ENCODE data around the gene PDCL3. TPM values are rescaled to one million over a fixed set of nuclear protein-coding genes. Genes with fewer than 3 reads are reported as not detected.

Gene PDCL3
- total and polyA plus RNA-seq, 7 experiments from 2014 or later = 16.6 to 63.4 (median 21.3) TPM

DNA sequence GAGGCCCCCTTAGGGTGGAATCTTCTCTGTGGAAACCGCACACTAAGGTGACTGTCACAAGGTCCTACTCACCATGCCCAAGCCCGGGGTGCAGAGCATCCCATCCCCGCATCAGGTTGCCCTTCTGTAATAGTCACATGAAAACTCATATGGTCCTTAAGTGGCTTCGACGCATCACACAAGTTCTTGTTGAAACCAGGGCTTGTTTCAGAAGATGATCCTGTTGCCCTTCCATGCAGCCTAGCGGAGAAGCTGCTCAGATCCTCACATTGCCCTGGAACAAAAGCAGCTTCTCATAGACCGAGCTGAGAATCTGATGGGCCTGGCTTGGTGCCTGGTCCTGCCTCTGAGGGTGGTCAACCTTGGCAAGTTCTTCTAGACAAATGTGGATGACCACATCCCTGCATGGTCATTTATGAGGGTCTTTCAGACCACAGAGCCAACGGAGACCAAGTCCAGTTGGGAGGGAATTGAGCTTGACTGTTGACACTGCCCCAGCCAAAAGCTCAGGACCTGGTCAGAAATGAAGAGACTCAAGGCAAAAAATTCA, 54.1 kb downstream of the PDCL3 start:
- no peaks in the 10 kb centered on the region for H3K27me3 ChIP-seq (ENCODE audit: control insufficient read depth in 2 of 2, insufficient read depth in 2 of 2, low read length in 2 of 2)
- H3K9me3 Mint-ChIP-seq = peaks cover 0 to 10% (median 3%) of the 10 kb centered on the region in 11 donors
- no peak for DNase-seq
- CTCF ChIA-PET = interaction anchor here (0.7 to 1.0 kb wide), 2 partner anchors 22 to 342 kb away, joined by 3 to 4 read pairs; no protein-coding TSS in a partner anchor
- H3K36me3 Mint-ChIP-seq = peaks cover 0 to 3% (median 0%) of the 10 kb centered on the region in 5 donors
- peak overlapping the region in 1 of 9 donors; percentile 19 for H3K27ac Mint-ChIP-seq
- no peaks in the 10 kb centered on the region for H3K36me3 ChIP-seq (ENCODE audit: control insufficient read depth in 2 of 3, insufficient read depth in 3 of 3, low read length in 3 of 3)
- POLR2A ChIA-PET = interaction anchor here (0.6 to 1.0 kb wide), 2 partner anchors 25 to 27 kb away, joined by 3 to 5 read pairs; no protein-coding TSS in a partner anchor
- H3K4me1 Mint-ChIP-seq = peaks cover 4 to 32% (median 15%) of the 10 kb centered on the region in 7 donors
- no peak overlapping the region for H3K27ac ChIP-seq (ENCODE audit: low read depth, low read length)
- H3K27me3 Mint-ChIP-seq = peaks cover 0 to 11% (median 0%) of the 10 kb centered on the region in 5 donors
- no peaks in the 10 kb centered on the region for H3K4me1 ChIP-seq (ENCODE audit: control insufficient read depth in 2 of 2, insufficient read depth in 2 of 2, low read length in 2 of 2)
- ATAC-seq = no peak
- no peak overlapping the region for H3K4me3 ChIP-seq (ENCODE audit: low read length)
- H3K4me3 Mint-ChIP-seq = no peak overlapping the region
- intact Hi-C loops (cut with micrococcal nuclease) = no loop called here
- H3K9me3 ChIP-seq (ENCODE audit: control insufficient read depth in 2 of 3, low read length in 3 of 3) = no peaks in the 10 kb centered on the region

DNA sequence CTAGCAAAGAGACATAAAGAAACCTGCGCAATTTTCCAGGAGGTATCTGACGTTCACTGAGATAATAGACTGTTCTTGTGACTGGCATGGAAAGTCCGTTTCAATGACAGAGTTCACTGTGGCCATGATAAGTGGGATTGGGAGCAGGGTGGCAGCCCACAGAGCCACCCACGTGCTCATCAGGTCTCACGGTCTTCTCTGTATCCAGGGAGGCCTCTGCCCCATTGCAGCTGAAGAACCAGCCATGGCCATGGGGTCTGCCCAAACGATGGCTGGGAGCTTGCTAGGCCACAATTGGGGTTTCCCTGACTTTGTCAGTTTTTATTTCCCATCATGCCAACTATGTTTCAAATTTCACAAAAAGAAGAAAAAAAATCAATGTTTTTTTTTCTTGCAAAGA, 57.2 kb downstream of the PDCL3 start:
- H3K36me3 ChIP-seq (ENCODE audit: control insufficient read depth in 2 of 3, insufficient read depth in 3 of 3, low read length in 3 of 3) = no peaks in the 10 kb centered on the region
- Mint-ChIP-seq H3K4me1 (peaks cover 3 to 32% (median 15%) of the 10 kb centered on the region in 7 donors), H3K4me3 (no peak overlapping the region), H3K27me3 (peaks cover 0 to 9% (median 0%) of the 10 kb centered on the region in 5 donors), H3K36me3 (peaks cover 0 to 4% (median 0%) of the 10 kb centered on the region in 5 donors), H3K27ac (no peak overlapping the region), H3K9me3 (peaks cover 0 to 10% (median 4%) of the 10 kb centered on the region in 11 donors)
- POLR2A ChIA-PET = no interaction called here
- ATAC-seq = no peak
- CTCF ChIA-PET = interaction anchor here (1.2 to 2.0 kb wide), 2 partner anchors 9 to 12 kb away, joined by 3 to 8 read pairs; no protein-coding TSS in a partner anchor
- DNase-seq = no peak
- no peak overlapping the region for H3K27ac ChIP-seq (ENCODE audit: low read depth, low read length)
- H3K4me1 ChIP-seq (ENCODE audit: control insufficient read depth in 2 of 2, insufficient read depth in 2 of 2, low read length in 2 of 2) = no peaks in the 10 kb centered on the region
- H3K27me3 ChIP-seq (ENCODE audit: control insufficient read depth in 2 of 2, insufficient read depth in 2 of 2, low read length in 2 of 2) = no peaks in the 10 kb centered on the region
- no peaks in the 10 kb centered on the region for H3K9me3 ChIP-seq (ENCODE audit: control insufficient read depth in 2 of 3, low read length in 3 of 3)
- intact Hi-C loops (cut with micrococcal nuclease) = no loop called here
- H3K4me3 ChIP-seq (ENCODE audit: low read length) = no peak overlapping the region

DNA sequence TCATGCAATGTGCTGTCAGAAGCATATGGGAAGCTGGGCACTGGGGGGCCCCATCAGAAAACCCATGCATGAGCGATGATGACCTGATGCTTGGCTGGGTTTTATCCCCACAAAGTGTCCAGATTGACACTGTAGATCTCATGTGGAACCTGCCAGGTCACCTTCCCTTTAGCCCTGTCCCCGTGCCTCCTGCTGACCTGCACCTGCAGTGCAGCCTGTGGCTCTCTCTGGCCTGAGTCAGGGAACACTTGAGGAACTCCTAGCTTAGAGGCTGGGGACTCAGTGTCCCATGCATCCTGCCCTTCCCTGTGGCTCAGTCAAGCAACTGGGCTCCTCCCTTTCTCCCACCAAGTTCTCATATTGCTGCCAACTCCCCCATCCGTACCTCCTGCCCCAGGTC, 57.7 kb downstream of the PDCL3 start:
- Histone ChIP-seq H3K4me1 (ENCODE audit: control insufficient read depth in 2 of 2, insufficient read depth in 2 of 2, low read length in 2 of 2) (no peaks in the 10 kb centered on the region), H3K4me3 (ENCODE audit: low read length) (no peak overlapping the region), H3K27ac (ENCODE audit: low read depth, low read length) (no peak overlapping the region), H3K36me3 (ENCODE audit: control insufficient read depth in 2 of 3, insufficient read depth in 3 of 3, low read length in 3 of 3) (no peaks in the 10 kb centered on the region), H3K27me3 (ENCODE audit: control insufficient read depth in 2 of 2, insufficient read depth in 2 of 2, low read length in 2 of 2) (no peaks in the 10 kb centered on the region), H3K9me3 (ENCODE audit: control insufficient read depth in 2 of 3, low read length in 3 of 3) (no peaks in the 10 kb centered on the region)
- Mint-ChIP-seq H3K36me3 (peaks cover 0 to 4% (median 0%) of the 10 kb centered on the region in 5 donors), H3K4me3 (no peak overlapping the region), H3K27ac (peak overlapping the region in 1 of 9 donors; percentile 61), H3K9me3 (peaks cover 0 to 10% (median 4%) of the 10 kb centered on the region in 11 donors), H3K4me1 (peaks cover 3 to 30% (median 15%) of the 10 kb centered on the region in 7 donors), H3K27me3 (peaks cover 0 to 9% (median 0%) of the 10 kb centered on the region in 5 donors)
- ChIA-PET POLR2A (no interaction called here), CTCF (interaction anchor here (0.6 to 2.0 kb wide), 4 partner anchors 10 to 383 kb away, joined by 3 to 8 read pairs (median 4); no protein-coding TSS in a partner anchor)
- DNase-seq (no peak), ATAC-seq (no peak)
- intact Hi-C loops (cut with micrococcal nuclease) = no loop called here

DNA sequence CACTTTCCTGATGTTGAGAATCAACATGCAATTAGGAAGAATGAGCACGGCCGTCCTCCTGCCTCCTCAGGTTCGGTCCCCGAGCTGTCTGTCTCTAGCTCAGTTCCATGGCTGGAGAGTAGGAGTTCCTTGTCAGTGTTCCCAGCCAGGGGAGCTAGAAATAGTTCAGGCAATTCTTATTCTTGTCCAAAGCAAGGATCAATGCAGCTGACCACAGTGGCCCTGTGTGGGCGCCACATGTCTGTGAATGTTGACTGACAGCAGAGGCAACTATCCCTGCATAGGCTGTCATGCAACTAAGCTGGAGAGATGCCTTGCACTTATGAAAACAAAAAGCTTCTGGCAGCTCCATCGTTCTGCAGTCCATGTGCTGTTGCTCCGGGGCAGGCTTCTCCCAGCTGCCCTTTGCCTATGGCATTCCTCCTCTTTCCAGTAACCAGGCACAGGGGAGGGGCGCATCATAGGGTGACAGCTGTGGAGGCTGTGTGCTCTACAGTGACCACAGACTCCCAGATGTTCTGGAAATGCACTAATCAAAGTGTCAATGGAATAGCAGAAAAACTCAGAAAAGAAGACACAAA, 58.7 kb downstream of the PDCL3 start:
- H3K4me1 Mint-ChIP-seq = peaks cover 3 to 26% (median 14%) of the 10 kb centered on the region in 7 donors
- ATAC-seq = no peak
- intact Hi-C loops (cut with micrococcal nuclease) = no loop called here
- H3K36me3 Mint-ChIP-seq = peaks cover 0 to 4% (median 0%) of the 10 kb centered on the region in 5 donors
- Histone ChIP-seq H3K27me3 (ENCODE audit: control insufficient read depth in 2 of 2, insufficient read depth in 2 of 2, low read length in 2 of 2) (no peaks in the 10 kb centered on the region), H3K27ac (ENCODE audit: low read depth, low read length) (no peak overlapping the region), H3K4me3 (ENCODE audit: low read length) (no peak overlapping the region), H3K9me3 (ENCODE audit: control insufficient read depth in 2 of 3, low read length in 3 of 3) (no peaks in the 10 kb centered on the region), H3K4me1 (ENCODE audit: control insufficient read depth in 2 of 2, insufficient read depth in 2 of 2, low read length in 2 of 2) (no peaks in the 10 kb centered on the region), H3K36me3 (ENCODE audit: control insufficient read depth in 2 of 3, insufficient read depth in 3 of 3, low read length in 3 of 3) (no peaks in the 10 kb centered on the region)
- no peak for DNase-seq
- peaks cover 0 to 14% (median 0%) of the 10 kb centered on the region in 5 donors for H3K27me3 Mint-ChIP-seq
- H3K27ac Mint-ChIP-seq = no peak overlapping the region
- no peak overlapping the region for H3K4me3 Mint-ChIP-seq
- ChIA-PET POLR2A (no interaction called here), CTCF (interaction anchor here (0.6 to 2.0 kb wide), 3 partner anchors 10 to 377 kb away, joined by 3 to 8 read pairs (median 3); no protein-coding TSS in a partner anchor)
- peaks cover 0 to 10% (median 4%) of the 10 kb centered on the region in 11 donors for H3K9me3 Mint-ChIP-seq

DNA sequence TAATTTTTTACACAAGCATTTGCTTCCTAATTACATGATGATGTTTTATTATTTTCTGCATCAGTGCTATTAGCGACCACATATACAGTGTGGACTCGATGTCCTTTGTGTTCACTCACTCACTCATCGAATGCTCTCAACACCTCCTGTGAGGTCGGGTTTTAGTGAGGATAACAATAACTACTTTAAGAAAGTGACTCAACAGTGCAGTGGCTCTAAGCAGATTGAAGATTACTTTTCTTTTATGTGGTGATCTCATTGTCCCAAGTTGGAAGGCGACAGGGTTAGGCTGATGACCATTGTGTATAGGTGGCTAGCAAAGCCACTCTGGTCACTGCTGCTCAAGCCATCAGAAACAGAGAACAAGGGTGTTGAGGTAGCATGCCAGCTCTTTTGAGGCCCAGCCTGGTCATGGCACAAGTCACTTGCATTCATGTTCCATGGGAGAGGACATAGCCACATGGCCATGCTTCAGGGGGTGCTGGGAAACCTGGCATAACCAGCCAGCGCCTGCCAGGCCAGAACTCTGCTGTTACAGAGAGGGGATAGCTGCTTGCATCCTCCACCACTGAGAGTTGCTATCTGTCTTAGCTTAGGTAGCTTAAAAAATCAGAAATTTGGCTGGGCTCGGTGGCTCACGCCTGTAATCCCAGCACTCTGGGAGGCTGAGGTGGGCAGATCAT, 60.4 kb downstream of the PDCL3 start:
- no peak overlapping the region for H3K4me3 ChIP-seq (ENCODE audit: low read length)
- Mint-ChIP-seq H3K36me3 (peaks cover 0 to 4% (median 0%) of the 10 kb centered on the region in 5 donors), H3K4me3 (no peak overlapping the region), H3K4me1 (peaks cover 6 to 27% (median 16%) of the 10 kb centered on the region in 7 donors), H3K27ac (no peak overlapping the region), H3K27me3 (peaks cover 0 to 18% (median 0%) of the 10 kb centered on the region in 5 donors), H3K9me3 (peaks cover 0 to 10% (median 4%) of the 10 kb centered on the region in 11 donors)
- no peaks in the 10 kb centered on the region for H3K36me3 ChIP-seq (ENCODE audit: control insufficient read depth in 2 of 3, insufficient read depth in 3 of 3, low read length in 3 of 3)
- intact Hi-C loops (cut with micrococcal nuclease) = no loop called here
- H3K9me3 ChIP-seq (ENCODE audit: control insufficient read depth in 2 of 3, low read length in 3 of 3) = no peaks in the 10 kb centered on the region
- H3K27me3 ChIP-seq (ENCODE audit: control insufficient read depth in 2 of 2, insufficient read depth in 2 of 2, low read length in 2 of 2) = no peaks in the 10 kb centered on the region
- H3K4me1 ChIP-seq (ENCODE audit: control insufficient read depth in 2 of 2, insufficient read depth in 2 of 2, low read length in 2 of 2) = no peaks in the 10 kb centered on the region
- ATAC-seq (no peak), DNase-seq (no peak)
- no peak overlapping the region for H3K27ac ChIP-seq (ENCODE audit: low read depth, low read length)
- POLR2A ChIA-PET = no interaction called here
- CTCF ChIA-PET = no interaction called here

DNA sequence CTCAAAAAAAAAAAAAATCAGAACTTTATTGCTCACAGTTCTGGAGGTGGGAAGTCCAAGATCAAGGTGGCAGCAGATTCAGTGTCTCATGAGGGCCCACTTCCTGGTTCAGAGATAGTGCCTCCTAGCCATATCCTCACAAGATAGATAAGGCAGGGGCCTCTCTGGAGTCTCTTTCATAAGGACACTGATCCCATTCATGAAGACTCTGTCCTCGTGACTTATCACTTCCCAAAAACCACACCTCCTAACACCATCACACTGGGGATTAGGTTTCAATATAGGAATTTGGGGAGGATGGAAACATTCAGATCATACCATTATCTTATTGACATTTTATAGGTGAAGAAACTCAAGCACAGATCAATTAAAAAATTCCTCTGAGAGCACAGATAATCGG, 61.1 kb downstream of the PDCL3 start:
- Mint-ChIP-seq H3K9me3 (peaks cover 0 to 10% (median 4%) of the 10 kb centered on the region in 11 donors), H3K36me3 (peaks cover 0 to 4% (median 0%) of the 10 kb centered on the region in 5 donors), H3K27ac (no peak overlapping the region), H3K4me3 (no peak overlapping the region), H3K27me3 (peaks cover 0 to 18% (median 0%) of the 10 kb centered on the region in 5 donors), H3K4me1 (peaks cover 6 to 24% (median 14%) of the 10 kb centered on the region in 7 donors)
- H3K9me3 ChIP-seq (ENCODE audit: control insufficient read depth in 2 of 3, low read length in 3 of 3) = no peaks in the 10 kb centered on the region
- H3K4me3 ChIP-seq (ENCODE audit: low read length) = no peak overlapping the region
- no peak overlapping the region for H3K27ac ChIP-seq (ENCODE audit: low read depth, low read length)
- CTCF ChIA-PET = no interaction called here
- ATAC-seq (no peak), DNase-seq (no peak)
- intact Hi-C loops (cut with micrococcal nuclease) = no loop called here
- no peaks in the 10 kb centered on the region for H3K36me3 ChIP-seq (ENCODE audit: control insufficient read depth in 2 of 3, insufficient read depth in 3 of 3, low read length in 3 of 3)
- POLR2A ChIA-PET = no interaction called here
- no peaks in the 10 kb centered on the region for H3K27me3 ChIP-seq (ENCODE audit: control insufficient read depth in 2 of 2, insufficient read depth in 2 of 2, low read length in 2 of 2)
- H3K4me1 ChIP-seq (ENCODE audit: control insufficient read depth in 2 of 2, insufficient read depth in 2 of 2, low read length in 2 of 2) = no peaks in the 10 kb centered on the region

All from naive thymus-derived CD4-positive, alpha-beta T cell (primary cell).